ENCODE measurements around the gene TXNDC15.

The TXNDC15 gene

DNA sequence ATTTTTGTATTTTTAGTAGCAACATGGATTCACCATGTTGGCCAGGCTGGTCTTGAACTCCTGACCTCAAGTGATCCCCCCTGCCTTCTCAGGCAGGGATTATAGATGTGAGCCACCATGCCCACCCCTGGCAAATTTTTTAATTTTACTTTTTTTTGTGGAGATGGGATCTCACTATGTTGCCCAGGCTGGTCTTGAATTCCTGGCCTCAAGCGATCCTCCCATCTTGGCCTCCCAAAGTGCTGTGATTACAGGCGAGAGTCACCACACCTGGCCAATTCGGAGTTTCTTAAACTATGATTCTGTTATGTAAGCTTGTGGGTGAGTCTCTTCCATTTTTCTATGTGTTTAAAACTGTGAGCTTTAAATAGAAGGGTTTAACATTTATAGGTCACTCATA, 58.3 kb downstream of the TXNDC15 start:
- no peak for DNase-seq (ENCODE audit: low spot score)
- TF ChIP-seq, protein P1, sequence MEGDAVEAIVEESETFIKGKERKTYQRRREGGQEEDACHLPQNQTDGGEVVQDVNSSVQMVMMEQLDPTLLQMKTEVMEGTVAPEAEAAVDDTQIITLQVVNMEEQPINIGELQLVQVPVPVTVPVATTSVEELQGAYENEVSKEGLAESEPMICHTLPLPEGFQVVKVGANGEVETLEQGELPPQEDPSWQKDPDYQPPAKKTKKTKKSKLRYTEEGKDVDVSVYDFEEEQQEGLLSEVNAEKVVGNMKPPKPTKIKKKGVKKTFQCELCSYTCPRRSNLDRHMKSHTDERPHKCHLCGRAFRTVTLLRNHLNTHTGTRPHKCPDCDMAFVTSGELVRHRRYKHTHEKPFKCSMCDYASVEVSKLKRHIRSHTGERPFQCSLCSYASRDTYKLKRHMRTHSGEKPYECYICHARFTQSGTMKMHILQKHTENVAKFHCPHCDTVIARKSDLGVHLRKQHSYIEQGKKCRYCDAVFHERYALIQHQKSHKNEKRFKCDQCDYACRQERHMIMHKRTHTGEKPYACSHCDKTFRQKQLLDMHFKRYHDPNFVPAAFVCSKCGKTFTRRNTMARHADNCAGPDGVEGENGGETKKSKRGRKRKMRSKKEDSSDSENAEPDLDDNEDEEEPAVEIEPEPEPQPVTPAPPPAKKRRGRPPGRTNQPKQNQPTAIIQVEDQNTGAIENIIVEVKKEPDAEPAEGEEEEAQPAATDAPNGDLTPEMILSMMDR (IDR thresholded peaks at IDR 0.05; ENCODE audit: borderline replicate concordance, control extremely low read depth, extremely low read depth, insufficient read depth, missing control alignments): no peak
- in situ Hi-C loops (cut with MboI; ENCODE audit: low sequenced_read_pairs, unreplicated experiment): no loop called here

DNA sequence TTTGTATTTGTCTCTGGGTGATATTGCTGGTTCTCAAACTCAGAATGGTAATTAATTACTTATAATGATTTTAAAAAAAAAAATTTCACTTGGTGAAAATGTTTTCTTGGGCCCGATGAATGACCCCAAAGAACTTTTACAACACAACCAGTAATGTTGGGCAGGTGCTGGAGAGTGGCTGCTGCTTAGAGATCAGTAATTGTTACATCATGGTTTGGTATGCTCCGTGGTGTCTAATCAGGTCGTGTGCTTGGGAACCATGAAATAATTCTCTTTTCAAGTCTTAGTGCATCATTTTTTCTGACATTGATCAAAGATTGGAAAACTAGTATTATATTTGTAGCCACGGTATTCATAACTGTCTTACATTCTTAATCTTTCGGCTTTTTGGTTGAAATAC, 60.0 kb downstream of the TXNDC15 start:
- DNase-seq (ENCODE audit: low spot score): no peak
- in situ Hi-C loops (cut with MboI; ENCODE audit: low sequenced_read_pairs, unreplicated experiment): no loop called here
- TF ChIP-seq, protein P1 (IDR thresholded peaks at IDR 0.05; ENCODE audit: borderline replicate concordance, control extremely low read depth, extremely low read depth, insufficient read depth, missing control alignments): no peak

DNA sequence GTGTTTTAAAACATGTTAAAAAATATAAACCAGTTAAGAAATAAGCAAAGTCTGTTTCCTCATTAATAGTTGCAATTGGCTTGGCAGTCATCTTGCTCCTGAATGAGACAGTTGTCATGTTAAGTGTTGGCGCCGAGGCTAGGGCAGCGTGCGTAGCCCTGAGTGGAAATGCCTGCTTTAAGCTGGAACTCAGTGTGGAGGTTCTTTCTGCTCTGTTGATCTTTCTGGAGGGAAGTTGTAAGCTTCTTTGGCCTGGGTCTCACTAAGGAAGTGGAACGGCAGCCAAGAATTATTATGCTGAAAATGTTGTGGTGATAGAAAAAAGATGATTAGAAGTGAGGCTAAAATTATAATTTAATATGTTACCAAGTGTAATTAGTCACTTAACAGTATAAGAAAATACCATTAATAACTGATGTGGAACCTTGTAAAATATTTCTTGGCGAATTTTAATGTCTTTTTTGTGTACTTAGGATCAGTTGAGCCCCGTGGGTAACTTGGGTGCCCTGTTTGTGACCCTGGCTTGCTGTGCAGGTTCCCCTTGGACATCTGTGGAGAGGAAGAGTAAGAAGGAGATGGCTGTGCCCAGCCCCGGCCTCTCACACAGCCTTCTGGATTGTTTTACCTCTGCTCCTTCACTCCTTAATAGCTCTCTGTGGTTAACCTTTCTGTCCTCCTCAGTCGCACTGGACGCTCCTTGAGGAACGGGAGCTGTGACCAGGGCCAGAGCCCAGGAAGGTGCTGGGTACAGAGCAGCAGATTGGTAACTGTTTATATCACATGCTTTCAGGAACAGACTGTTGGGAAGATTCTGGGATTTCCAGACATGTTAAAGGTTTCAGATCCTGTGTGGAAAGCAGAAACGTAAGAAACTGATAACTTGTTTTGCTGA, 61.8 kb downstream of the TXNDC15 start:
- in situ Hi-C loops (cut with MboI; ENCODE audit: low sequenced_read_pairs, unreplicated experiment): no loop called here
- no peak for DNase-seq (ENCODE audit: low spot score)
- TF ChIP-seq, protein P1 (IDR thresholded peaks at IDR 0.05; ENCODE audit: borderline replicate concordance, control extremely low read depth, extremely low read depth, insufficient read depth, missing control alignments): no peak

DNA sequence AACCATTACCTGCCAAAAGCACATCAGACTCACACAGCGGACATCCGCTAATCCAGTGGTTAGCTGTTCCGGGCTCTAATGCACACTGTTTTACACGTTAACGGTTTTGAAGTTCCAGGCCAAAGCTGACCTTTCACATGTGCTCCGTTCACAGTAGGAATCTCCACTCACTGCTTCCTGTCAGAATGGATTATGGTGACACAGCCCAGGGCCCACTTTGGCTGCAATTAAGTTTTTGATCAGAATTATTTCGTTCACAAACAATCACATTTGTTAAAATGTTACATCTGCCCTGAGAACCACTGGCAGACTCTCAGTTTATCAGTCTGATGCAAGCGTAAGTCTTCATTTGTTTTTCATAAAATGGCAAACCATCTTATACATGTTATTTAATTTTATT, 63.4 kb downstream of the TXNDC15 start:
- in situ Hi-C loops (cut with MboI; ENCODE audit: low sequenced_read_pairs, unreplicated experiment): no loop called here

DNA sequence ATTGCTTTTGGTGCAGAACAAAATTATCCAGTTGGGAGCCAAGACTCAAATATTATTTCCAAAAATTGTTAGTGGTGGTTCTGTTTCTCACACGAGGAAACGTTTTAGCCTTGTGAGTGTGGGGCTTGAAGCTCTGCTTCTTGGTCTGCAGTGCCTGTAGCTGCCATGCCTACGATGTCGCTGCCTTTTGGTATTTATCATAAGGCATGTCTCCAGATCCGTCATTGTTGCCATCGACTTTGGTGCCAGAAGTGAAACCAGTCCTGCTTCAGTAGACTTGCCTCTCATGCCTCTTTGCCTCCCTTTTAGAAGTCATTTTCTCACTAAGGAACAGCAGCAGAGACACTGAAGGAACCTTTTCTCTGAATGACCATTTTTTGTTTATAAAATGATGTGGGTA, 63.9 kb downstream of the TXNDC15 start:
- TF ChIP-seq, protein P1 (IDR thresholded peaks at IDR 0.05; ENCODE audit: borderline replicate concordance, control extremely low read depth, extremely low read depth, insufficient read depth, missing control alignments): no peak
- DNase-seq (ENCODE audit: low spot score): no peak
- in situ Hi-C loops (cut with MboI; ENCODE audit: low sequenced_read_pairs, unreplicated experiment): no loop called here

More for the DNA sequence above, 63.4 kb downstream of the TXNDC15 start:
- no peak for DNase-seq (ENCODE audit: low spot score)
- TF ChIP-seq, protein P1 (IDR thresholded peaks at IDR 0.05; ENCODE audit: borderline replicate concordance, control extremely low read depth, extremely low read depth, insufficient read depth, missing control alignments): no peak

DNA sequence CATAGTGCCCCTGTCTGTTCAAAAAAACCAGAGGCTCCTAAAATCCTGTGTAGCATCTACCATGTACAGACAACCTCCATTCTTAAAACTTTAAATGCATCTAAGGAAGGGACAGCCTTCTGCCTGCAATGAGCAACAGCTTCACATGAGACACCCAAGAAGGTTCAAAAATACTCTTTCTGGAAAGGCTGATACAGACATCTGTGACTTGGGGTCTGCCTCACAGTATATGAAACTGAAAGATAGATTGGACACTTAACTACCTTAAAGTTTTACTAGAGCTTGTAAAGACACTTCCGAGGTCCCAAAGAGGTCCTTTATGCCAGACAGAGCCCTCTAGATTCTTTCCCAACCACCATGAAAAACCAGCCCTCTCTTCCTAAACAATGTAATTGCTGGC, 65.3 kb downstream of the TXNDC15 start:
- DNase-seq (ENCODE audit: low spot score): no peak
- TF ChIP-seq, protein P1 (IDR thresholded peaks at IDR 0.05; ENCODE audit: borderline replicate concordance, control extremely low read depth, extremely low read depth, insufficient read depth, missing control alignments): no peak
- in situ Hi-C loops (cut with MboI; ENCODE audit: low sequenced_read_pairs, unreplicated experiment): no loop called here

All from GM13976 (cell line).